Colonic mucosa (tissue), 4 donors: Measurements from ENCODE around the gene GPC5. TPM values are rescaled to one million over a fixed set of nuclear protein-coding genes. Genes with fewer than 3 reads are reported as not detected.

Experiments
- DNase-seq: peaks from one replicate; pipeline ENCODE4 v3.0.0-alpha.2; 2020
- H3K27ac ChIP-seq: fragments of 200-600 bp; one replicate; pipeline ENCODE4 v1.8.0; 2021
- H3K27me3 ChIP-seq: fragments of 200-600 bp; one replicate; pipeline ENCODE4 v1.8.0; 2021
- H3K36me3 ChIP-seq: fragments of 200-600 bp; one replicate; pipeline ENCODE4 v1.8.0; 2021
- H3K4me1 ChIP-seq: fragments of 200-600 bp; one replicate; pipeline ENCODE4 v1.8.0; 2021; ENCODE audit warnings: mild to moderate bottlenecking
- H3K4me3 ChIP-seq: fragments of 200-600 bp; one replicate; pipeline ENCODE4 v1.8.0; 2021
- H3K9ac ChIP-seq, 2 donors: one replicate each; pipeline ENCODE4 v1.7.0; 2013; ENCODE audit warnings: control low read depth in 2 of 2, low read depth in 2 of 2, low read length in 2 of 2
- H3K9me3 ChIP-seq: fragments of 200-600 bp; one replicate; pipeline ENCODE4 v1.8.0; 2021
- intact Hi-C: fragments of 100-400 bp; cut with DNase I; formaldehyde crosslinking; loops from one replicate; pipeline ENCODE4 v1.14.1; 2022
- total RNA-seq, 2 donors: library from RNA; stranded (reverse); fragmentation: NEBNext Ultra II Directional in 1 of 2; extraction: Animal tissue kit (Norgen Biotek cat#: 25700) in 1 of 2; gene quantifications; one replicate each; pipeline ENCODE4 v1.2.1, GENCODE V29; 2021
- TF ChIP-seq, protein P1 (sequence below): fragments of 200-600 bp; IDR thresholded peaks from one replicate; pipeline ENCODE4 v1.8.0; 2022; ENCODE audit warnings: antibody characterized with exemption, mild to moderate bottlenecking
- donor health status: healthy.
- donor health status: DM: no; HTN: no; CAD: no.
- donor health status: DM: no; HTN: no; CAD: no.

Gene GPC5
- total RNA-seq, 2 donors from 2014 or later = 0.42 TPM; not detected in 1

DNA sequence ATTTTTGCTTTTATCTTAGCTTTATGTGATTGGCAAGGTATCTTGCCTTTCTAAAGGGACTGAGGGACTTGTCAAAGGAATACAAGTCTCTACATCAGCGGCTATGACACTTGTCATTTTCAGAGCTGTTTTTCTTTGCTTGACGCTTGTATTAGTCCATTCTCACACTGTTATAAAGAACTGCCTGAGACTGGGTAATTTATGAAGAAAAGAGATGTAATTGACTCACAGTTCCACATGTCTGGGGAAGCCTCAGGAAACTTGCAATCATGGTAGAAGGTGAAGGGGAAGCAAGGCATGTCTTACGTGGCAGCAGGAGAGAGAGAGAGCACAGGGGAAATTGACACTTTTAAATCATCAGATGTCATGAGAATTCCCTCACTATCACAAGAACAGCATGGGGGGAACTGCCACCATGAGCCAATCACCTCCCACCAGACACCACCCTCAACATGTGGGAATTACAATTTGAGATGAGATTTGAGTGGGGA, 128.2 kb downstream of the GPC5 start:
- H3K36me3 ChIP-seq = no peaks in the 10 kb centered on the region
- no peaks in the 10 kb centered on the region for H3K4me1 ChIP-seq
- H3K4me3 ChIP-seq = no peak overlapping the region
- H3K27me3 ChIP-seq = no peaks in the 10 kb centered on the region
- TF ChIP-seq, protein P1, sequence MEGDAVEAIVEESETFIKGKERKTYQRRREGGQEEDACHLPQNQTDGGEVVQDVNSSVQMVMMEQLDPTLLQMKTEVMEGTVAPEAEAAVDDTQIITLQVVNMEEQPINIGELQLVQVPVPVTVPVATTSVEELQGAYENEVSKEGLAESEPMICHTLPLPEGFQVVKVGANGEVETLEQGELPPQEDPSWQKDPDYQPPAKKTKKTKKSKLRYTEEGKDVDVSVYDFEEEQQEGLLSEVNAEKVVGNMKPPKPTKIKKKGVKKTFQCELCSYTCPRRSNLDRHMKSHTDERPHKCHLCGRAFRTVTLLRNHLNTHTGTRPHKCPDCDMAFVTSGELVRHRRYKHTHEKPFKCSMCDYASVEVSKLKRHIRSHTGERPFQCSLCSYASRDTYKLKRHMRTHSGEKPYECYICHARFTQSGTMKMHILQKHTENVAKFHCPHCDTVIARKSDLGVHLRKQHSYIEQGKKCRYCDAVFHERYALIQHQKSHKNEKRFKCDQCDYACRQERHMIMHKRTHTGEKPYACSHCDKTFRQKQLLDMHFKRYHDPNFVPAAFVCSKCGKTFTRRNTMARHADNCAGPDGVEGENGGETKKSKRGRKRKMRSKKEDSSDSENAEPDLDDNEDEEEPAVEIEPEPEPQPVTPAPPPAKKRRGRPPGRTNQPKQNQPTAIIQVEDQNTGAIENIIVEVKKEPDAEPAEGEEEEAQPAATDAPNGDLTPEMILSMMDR = no peak
- no peak overlapping the region for H3K9ac ChIP-seq
- no peaks in the 10 kb centered on the region for H3K9me3 ChIP-seq
- no peak overlapping the region for H3K27ac ChIP-seq
- no peak for DNase-seq
- intact Hi-C loops = no loop called here

DNA sequence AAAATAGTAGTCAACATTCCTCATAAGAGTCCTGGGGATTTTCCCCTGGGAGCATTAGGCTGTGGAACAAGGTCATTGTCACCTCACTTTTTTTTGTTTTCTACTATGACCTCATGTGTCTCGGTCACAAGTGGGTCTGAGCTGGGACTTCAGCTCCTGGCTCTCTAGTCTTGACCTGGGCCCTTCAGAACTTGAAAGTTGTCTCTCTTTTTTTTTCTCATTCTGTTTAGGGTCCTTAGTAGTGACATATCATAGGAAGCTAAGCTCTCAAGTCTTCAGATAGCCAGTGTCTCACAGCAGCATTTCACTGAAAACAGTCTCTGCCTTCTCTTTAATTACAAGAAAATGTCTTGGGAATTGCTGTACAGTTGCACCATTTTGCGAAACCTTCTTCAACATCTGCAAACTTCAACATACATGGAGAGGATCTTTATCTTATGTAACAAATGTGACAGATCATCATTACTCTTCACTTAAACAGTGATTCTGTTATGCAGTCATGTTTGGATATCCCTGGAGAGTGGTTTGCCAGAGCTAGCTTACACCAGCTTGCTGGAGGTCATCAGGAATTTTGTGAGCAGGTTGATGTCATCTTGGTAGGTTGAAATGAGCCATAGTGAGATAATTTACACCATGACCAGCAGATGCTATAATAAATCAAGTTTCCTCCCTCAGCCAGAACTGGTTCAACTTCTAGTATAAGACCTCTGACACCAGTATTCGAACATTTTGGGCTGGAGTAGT, 131.5 kb downstream of the GPC5 start:
- TF ChIP-seq, protein P1 = no peak
- Histone ChIP-seq H3K27ac (no peak overlapping the region), H3K27me3 (no peaks in the 10 kb centered on the region), H3K36me3 (no peaks in the 10 kb centered on the region), H3K9me3 (no peaks in the 10 kb centered on the region), H3K9ac (no peak overlapping the region), H3K4me1 (no peaks in the 10 kb centered on the region), H3K4me3 (no peak overlapping the region)
- DNase-seq = no peak
- intact Hi-C loops = no loop called here

DNA sequence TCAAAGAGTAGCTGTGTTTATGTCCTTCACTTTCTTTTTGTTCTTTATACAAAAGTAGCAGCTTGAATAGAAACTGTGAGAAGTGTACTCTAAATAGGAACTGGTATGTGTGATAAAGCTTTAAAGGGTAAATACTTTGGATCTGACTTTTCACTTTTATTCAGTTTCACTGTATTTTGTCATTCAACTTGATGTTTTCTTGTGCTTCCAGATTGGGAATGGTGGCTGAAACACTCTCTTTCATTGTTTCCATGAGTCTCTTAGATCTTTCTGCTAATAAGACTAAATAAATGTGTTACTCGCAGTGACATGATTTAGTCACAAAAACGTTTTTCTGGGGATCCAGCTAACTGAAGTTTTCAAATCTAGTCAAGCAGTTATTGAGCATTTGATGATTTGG, 133.2 kb downstream of the GPC5 start:
- no peaks in the 10 kb centered on the region for H3K9me3 ChIP-seq
- no peak overlapping the region for H3K9ac ChIP-seq
- no peaks in the 10 kb centered on the region for H3K27me3 ChIP-seq
- H3K36me3 ChIP-seq = no peaks in the 10 kb centered on the region
- H3K27ac ChIP-seq = no peak overlapping the region
- intact Hi-C loops = no loop called here
- no peak for DNase-seq
- no peaks in the 10 kb centered on the region for H3K4me1 ChIP-seq
- H3K4me3 ChIP-seq = no peak overlapping the region
- TF ChIP-seq, protein P1 = no peak

DNA sequence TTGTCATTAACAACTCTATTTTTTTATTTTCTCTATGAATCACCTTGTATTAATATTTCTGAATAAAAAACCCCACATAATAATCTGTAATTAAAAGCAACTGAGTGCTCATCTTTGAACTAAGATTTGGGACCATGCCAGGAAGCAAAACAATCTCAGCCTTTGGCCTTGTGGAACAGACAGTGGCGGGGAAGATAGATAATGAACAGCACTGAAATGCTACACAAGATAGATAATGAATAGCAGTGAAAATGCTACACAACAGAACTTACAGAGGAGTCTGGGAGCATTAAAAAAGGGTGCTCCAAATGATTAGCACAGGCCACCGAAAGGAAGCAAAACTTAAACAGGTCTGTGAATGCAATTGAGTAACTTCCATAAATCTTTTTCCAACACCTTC, 134.9 kb downstream of the GPC5 start:
- intact Hi-C loops = no loop called here
- DNase-seq = no peak
- H3K9ac ChIP-seq = no peak overlapping the region
- no peaks in the 10 kb centered on the region for H3K4me1 ChIP-seq
- no peaks in the 10 kb centered on the region for H3K9me3 ChIP-seq
- H3K27me3 ChIP-seq = no peaks in the 10 kb centered on the region
- no peak overlapping the region for H3K4me3 ChIP-seq
- H3K27ac ChIP-seq = no peak overlapping the region
- TF ChIP-seq, protein P1 = no peak
- no peaks in the 10 kb centered on the region for H3K36me3 ChIP-seq

DNA sequence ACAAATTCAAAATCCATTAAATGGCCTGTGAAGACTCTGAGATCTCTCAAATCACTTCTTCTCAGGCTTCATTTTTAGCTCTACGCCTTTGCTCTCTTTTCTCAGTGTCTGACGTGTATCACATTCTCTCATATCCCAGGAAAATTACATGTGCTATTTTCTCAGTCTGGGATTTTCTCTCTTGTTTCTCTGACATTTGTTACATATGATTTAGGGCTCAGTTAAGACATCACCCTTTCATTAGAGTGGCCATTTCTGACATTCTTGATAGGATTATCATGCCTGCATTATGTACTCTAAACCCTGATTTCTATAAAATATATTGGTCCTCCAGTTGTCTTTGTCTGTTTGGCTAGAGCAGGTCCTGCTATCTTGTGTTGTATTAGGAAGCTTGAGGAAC, 136.6 kb downstream of the GPC5 start:
- Histone ChIP-seq H3K27me3 (no peaks in the 10 kb centered on the region), H3K36me3 (no peaks in the 10 kb centered on the region), H3K9ac (no peak overlapping the region), H3K4me1 (no peaks in the 10 kb centered on the region), H3K9me3 (no peaks in the 10 kb centered on the region), H3K4me3 (no peak overlapping the region), H3K27ac (no peak overlapping the region)
- intact Hi-C loops = no loop called here
- TF ChIP-seq, protein P1 = no peak
- DNase-seq = no peak
